Amygdala (tissue), 56 donors: ENCODE measurements around the gene PPM1L.

Source experiments
- DNase-seq, 56 donors: peaks; one replicate each; lab custom pipeline; 2025; lab: John Stamatoyannopoulos, UW

The PPM1L gene

GRCh38 chr3:160919942-160920341 lies 163.9 kb downstream of the PPM1L start:
- DNase-seq, result no peak

GRCh38 chr3:160921020-160921635 lies 165.1 kb downstream of the PPM1L start:
- peak in 5 of 56 donors; percentile 1 to 6 (median 3) for DNase-seq

GRCh38 chr3:160924776-160925175 lies 168.7 kb downstream of the PPM1L start:
- DNase-seq, result no peak

- DNase-seq, result no peak
Measured at GRCh38 chr3:160927620-160928019, 171.6 kb downstream of the PPM1L start.

- DNase-seq, result no peak
Measured at GRCh38 chr3:160928183-160928726, 172.2 kb downstream of the PPM1L start.

GRCh38 chr3:160929595-160929994 lies 173.6 kb downstream of the PPM1L start:
- peak in 18 of 56 donors; percentile 1 to 55 (median 15) for DNase-seq

GRCh38 chr3:160931474-160931873 lies 175.4 kb downstream of the PPM1L start:
- DNase-seq, result no peak

GRCh38 chr3:160935413-160936095 lies 179.5 kb downstream of the PPM1L start:
- DNase-seq, result no peak

- no peak for DNase-seq
Measured at GRCh38 chr3:160941885-160942494, 186.0 kb downstream of the PPM1L start.

- no peak for DNase-seq
Measured at GRCh38 chr3:160943996-160944395, 188.0 kb downstream of the PPM1L start.

- DNase-seq, result no peak
Measured at GRCh38 chr3:160945336-160945735, 189.3 kb downstream of the PPM1L start.

GRCh38 chr3:160948273-160948672 lies 192.2 kb downstream of the PPM1L start:
- DNase-seq, result no peak

GRCh38 chr3:160949460-160949859 lies 193.4 kb downstream of the PPM1L start:
- DNase-seq, result no peak

- DNase-seq, result no peak
Measured at GRCh38 chr3:160950542-160950941, 194.5 kb downstream of the PPM1L start.

- DNase-seq, result no peak
Measured at GRCh38 chr3:160950954-160951353, 194.9 kb downstream of the PPM1L start.

- DNase-seq, result no peak
Measured at GRCh38 chr3:160951642-160952487, 195.8 kb downstream of the PPM1L start.

GRCh38 chr3:160953686-160954085 lies 197.7 kb downstream of the PPM1L start:
- no peak for DNase-seq

- DNase-seq, result no peak
Measured at GRCh38 chr3:160956785-160957184, 200.8 kb downstream of the PPM1L start.

- DNase-seq, result no peak
Measured at GRCh38 chr3:160960568-160960967, 204.5 kb downstream of the PPM1L start.

GRCh38 chr3:160963949-160964348 lies 207.9 kb downstream of the PPM1L start:
- DNase-seq, result no peak

- no peak for DNase-seq
Measured at GRCh38 chr3:160968761-160969160, 212.7 kb downstream of the PPM1L start.
